Hematopoietic multipotent progenitor cell (in vitro differentiated cells): ENCODE measurements around the gene DNMT1. TPM values are rescaled to one million over a fixed set of nuclear protein-coding genes. Genes with fewer than 3 reads are reported as not detected.
"Not testable (repeated sequence)": the region's sequence is repeated elsewhere in the genome, so short reads cannot be mapped to it uniquely, and the experiment has no call there.

Experiments
- DNase-seq, 3 donors: peaks; one replicate each; pipeline ENCODE4 v3.0.0-alpha.2; 2011 to 2015; ENCODE audit warnings: low read depth in 2 of 3, low spot score in 2 of 3
- total RNA-seq: library from RNA; depleted of rRNA; stranded (reverse); fragments of >200 nt; gene quantifications from one replicate; pipeline ENCODE4 v1.2.3, GENCODE V29; 2012

Gene DNMT1
- total RNA-seq: 70.0 TPM

DNA sequence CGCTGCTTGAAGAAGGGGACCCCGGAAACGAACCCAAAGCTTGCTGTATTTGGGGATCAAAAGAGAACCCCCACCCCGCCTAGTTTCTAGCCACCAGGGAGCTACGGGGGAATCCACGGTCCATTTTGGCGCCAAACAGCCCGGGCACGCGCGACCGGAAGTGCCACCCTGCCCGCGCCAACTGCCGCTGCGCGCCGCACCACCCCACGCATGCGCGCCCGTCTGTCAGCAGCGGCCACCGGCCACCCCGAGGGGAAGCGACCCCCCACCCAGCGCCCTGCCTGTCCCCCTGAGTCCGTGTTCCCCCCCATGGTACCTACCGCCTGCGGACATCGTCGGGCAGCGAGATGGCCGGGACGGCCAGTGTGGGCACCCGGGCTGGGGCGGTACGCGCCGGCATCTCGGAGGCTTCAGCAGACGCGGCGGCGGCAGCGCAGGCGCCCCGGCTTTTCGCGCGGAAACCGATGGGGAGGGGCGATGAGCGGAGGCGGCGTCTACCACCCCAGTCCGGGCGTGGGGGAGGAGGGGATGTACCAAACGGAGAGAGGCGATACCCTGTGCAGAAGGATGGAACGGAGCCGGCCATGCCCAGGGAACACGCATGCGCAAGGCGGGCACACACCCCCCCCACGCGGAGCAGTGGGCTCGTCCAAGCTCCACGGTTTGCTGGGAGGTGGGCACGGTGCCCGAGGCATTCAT, at the start of gene DNMT1:
Gene DNMT1 (minus strand): TSS at position 454 of the 699 bp plus-strand sequence. CDS start 54 bp downstream, at position 400.
- peak; percentile 86 to 97 (median 97) for DNase-seq

GRCh38 chr19:10243606-10244005, 48.9 kb upstream of the DNMT1 start:
- no peak for DNase-seq

DNA sequence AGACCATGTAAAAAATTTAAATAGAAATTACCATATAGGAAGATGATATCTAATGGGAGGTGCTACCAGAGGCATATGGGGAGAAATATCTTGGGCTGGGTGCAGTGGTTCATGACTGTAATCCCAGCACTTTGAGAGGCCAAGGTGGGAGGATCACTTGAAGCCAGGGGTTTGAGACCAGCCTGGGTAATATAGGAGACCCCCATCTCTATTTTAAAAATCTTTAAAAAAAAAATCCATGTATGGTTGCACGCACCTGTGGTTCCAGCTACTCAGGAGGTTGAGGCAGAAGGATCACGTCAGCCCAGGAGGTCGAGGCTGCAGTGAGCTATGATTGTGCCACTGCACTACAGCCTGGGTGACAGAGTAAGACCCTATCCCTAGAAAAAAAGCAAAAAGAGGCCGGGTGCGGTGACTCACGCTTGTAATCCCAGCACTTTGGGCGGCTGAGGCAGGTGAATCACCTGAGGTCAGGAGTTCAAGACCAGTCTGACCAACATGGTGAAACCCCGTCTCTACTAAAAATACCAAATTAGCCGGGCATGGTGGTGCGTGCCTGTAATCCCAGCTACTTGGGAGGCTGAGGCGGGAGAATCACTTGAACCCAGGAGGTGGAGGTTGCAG, 47.2 kb upstream of the DNMT1 start:
- DNase-seq: not testable (repeated sequence)

DNA sequence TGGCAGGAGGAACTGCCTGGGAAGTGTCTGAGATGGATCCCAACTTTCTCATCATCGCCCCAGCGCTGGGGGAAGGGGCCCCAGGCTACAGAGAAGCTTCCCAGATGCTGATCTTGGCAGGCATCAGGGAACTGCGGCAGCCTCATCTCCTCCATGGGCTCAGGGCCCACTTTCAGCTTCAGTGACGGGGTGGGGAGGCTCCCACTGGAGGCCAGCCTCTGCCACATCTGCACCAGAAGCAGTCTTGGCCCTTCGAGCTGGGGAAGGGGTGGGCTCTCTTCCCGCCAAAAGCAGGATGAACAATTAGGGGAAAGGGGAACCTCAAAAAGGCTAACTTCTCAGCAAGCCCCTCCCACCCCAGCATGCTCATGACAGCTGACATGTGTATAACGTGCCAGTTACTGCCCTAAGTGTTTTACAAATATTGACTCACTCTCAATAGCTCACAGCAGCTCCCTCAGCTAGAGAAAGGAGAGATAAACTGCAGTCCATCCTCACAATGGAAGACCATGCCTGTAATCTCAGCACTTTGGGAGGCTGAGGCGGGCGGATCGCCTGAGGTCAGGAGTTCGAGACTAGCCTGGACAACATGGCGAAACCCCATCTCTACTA, 43.5 kb upstream of the DNMT1 start:
- DNase-seq: peak in 1 of 3 donors; percentile 29

GRCh38 chr19:10237702-10238101, 42.9 kb upstream of the DNMT1 start:
- no peak for DNase-seq

DNA sequence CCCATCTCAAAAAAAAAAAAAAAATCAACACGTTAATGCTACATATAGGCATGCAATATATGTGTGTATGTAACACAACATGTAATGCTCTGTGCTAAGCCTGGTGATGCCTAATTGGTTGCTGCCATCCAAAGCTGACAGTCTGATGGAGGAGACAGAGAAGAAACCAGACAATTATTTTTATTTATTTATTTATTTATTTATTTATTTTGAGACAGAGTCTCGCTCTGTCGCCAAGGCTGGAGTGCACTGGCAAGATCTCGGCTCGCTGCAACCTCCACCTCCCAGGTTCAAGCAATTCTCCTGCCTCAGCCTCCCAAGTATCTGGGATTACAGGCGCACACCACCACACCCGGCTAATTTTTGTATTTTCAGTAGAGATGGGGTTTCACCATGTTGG, 40.7 kb upstream of the DNMT1 start:
- DNase-seq: not testable (repeated sequence)

GRCh38 chr19:10235003-10235402, 40.2 kb upstream of the DNMT1 start:
- no peak for DNase-seq

DNA sequence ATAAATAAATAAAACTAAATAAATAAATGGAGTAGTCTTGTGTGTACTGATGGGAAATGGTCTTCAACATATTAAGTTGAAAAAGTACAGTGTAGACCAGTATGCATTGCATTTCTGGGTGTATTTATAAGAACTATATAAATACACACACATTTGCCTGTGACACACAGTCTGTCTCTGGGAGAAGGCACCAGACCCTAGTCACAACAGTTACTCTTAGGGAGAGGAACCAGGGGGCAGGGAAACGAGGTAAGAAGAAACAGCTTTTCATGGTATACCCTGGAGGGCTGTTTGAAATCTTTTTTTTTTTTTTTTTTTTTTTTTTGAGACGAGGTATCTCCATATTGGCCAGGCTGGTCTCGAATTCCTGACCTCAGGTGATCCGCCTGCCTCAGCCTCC, 39.2 kb upstream of the DNMT1 start:
- no peak for DNase-seq

- no peak for DNase-seq
These were observed 37.0 kb upstream of the DNMT1 start for GRCh38 chr19:10231612-10232228.

- DNase-seq: peak; percentile 70 to 81 (median 72)
These were observed 36.3 kb upstream of the DNMT1 start, which contains the start of gene S1PR2 for GRCh38 chr19:10230861-10231611. S1PR2 (minus strand) TSS chr19:10231331; CDS start chr19:10224905, 6,426 bp downstream.

GRCh38 chr19:10230173-10230860, 35.6 kb upstream of the DNMT1 start:
- DNase-seq: peak; percentile 15 to 57 (median 52)

GRCh38 chr19:10228920-10229319, 34.2 kb upstream of the DNMT1 start:
- peak in 1 of 3 donors; percentile 49 for DNase-seq

DNA sequence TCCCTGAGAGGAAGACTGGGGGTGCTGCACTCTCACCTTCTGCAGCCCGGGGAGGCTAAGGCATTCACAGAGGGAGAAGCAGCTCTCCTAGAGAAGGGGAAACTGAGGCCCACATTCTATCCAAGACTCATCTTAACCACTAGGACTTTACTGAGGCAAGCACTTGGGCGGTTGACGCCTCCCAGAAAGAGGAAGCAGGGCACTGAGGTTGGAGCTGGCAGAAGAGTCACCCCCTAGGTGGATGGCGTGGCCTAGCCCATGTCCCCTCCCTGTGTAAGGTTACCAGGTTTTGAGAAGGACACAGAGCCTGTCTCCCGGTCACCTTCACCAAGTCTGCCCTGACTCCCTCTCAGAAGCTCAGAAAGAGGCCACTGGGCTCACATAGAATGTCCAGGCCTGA, 33.6 kb upstream of the DNMT1 start:
- DNase-seq: no peak

- no peak for DNase-seq
These were observed 32.5 kb upstream of the DNMT1 start for GRCh38 chr19:10227026-10227971.

- no peak for DNase-seq
These were observed 31.7 kb upstream of the DNMT1 start for GRCh38 chr19:10226376-10227025.

DNA sequence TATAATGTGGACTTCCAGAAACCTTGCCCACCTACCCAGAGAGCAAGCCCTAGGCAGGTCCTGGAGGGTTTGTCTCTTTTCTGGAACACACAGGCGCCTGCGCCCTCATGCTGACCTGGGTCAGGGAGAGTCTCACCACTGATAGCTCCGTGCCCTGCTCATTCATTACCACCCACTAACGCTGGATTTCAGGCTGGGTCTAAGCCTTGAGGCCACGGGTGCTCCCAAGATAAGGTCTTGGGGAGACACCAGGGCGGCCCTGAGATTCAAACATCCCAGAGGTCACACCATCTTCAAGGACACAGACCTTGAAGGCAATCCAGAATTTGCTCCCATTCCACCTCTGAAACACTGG, 31.2 kb upstream of the DNMT1 start:
- no peak for DNase-seq

GRCh38 chr19:10224337-10224736, 29.6 kb upstream of the DNMT1 start:
- DNase-seq: no peak

GRCh38 chr19:10223488-10224213, 28.9 kb upstream of the DNMT1 start:
- DNase-seq: no peak
